Dermis microvascular lymphatic vessel endothelial cell (primary cell): Measurements from ENCODE around the gene SETD4. TPM values are rescaled to one million over a fixed set of nuclear protein-coding genes. Genes with fewer than 3 reads are reported as not detected.
"Not testable (repeated sequence)": the region's sequence is repeated elsewhere in the genome, so short reads cannot be mapped to it uniquely, and the experiment has no call there.

Experiments
- DNase-seq, 2 donors: peaks; one replicate each; pipeline versions ENCODE4 v3.0.0 to v3.0.0-alpha.2; 2010; ENCODE audit warnings: low read depth in 2 of 2
- total RNA-seq: library from RNA; depleted of rRNA; stranded (reverse); fragments of >200 nt; gene quantifications from 2 replicates; pipeline ENCODE4 v1.2.1, GENCODE V29; 2014

The SETD4 gene
- total RNA-seq = 6.2 and 9.1 TPM in 2 replicates

DNA sequence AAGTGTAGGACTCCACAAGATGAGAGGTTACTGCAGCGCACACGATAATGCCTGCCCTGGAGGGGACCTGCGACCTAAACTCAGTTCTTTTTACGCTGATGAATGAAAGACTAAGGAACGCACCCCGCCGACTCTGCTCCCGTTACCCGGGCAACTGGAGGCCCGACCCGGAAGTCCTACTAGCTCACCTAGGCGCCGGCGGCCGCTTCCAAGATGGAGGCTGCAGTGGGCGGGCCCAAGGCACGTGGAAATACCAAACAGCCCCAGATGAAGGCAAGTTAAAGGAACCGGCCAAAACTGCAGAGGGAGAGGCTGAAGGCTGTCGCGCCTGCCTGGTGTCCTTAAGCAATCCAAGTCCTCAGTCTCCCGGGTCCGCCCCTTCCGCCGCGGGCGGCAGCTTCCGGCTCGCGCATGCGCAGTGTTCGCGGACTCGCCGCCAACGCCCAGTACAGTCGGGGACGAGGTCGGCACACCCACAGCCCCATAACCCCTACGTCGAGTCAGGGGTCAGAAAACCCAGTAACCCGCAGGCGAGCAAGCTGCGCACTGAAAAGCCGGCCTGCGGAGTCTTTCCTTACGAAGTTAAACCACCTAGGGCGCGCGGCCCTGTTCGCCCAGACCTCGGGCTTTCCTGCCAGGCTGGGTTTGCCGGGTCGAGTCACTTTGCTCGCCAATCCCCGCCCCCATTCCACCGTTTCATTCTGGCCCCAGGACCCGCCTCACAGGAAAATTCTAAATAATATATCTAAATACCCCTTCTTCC, at the start of gene SETD4:
Gene SETD4 (minus strand): TSS at position 368 of the 763 bp plus-strand sequence. CDS start 1,638 bp downstream, outside the sequence.
- DNase-seq = peak; percentile 69 to 89

DNA sequence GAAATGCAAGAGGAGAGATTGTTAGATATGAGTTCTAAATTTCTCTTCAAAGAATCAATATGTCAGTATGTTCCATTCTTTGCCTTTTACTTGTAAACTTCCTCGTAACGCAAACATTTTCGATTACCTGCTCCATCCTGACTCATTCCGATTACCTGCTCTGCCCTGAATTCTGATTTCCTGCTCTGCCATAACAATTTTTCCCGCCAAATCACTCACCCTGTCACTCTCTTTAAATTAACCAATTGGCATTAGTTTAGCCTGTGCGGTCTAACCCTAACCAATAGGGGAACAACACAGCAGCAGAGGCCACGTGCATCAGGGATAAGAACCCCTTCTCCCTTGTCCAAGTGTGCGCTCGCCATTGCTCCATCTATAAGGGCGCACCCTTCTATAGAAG, 49.5 kb upstream of the SETD4 start:
- no peak for DNase-seq

DNA sequence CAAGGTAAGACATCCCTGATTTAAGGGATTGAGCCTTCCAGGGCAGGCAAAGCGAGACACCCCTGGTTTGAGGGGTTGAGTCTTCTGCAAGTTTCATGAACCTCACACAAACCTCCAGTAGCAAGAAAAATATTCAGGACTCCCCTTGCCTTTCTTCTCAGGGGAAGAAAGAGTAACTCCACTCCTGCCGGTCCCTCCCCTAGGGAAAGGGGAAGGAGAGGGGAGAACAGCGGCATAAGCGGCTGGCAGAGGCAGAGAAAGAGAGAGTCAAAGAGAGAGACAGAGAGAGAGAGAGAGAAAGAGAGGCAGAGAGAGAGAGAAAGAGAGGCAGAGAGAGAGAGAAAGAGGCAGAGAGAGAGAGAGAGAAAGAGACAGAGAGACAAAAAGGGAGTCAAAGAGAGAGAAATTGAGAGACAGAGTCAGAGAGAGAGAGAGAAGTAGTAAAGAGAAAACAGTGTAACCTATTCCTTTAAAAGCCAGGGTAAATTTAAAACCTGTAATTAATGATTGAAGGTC, 45.1 kb upstream of the SETD4 start:
- DNase-seq = no peak

DNA sequence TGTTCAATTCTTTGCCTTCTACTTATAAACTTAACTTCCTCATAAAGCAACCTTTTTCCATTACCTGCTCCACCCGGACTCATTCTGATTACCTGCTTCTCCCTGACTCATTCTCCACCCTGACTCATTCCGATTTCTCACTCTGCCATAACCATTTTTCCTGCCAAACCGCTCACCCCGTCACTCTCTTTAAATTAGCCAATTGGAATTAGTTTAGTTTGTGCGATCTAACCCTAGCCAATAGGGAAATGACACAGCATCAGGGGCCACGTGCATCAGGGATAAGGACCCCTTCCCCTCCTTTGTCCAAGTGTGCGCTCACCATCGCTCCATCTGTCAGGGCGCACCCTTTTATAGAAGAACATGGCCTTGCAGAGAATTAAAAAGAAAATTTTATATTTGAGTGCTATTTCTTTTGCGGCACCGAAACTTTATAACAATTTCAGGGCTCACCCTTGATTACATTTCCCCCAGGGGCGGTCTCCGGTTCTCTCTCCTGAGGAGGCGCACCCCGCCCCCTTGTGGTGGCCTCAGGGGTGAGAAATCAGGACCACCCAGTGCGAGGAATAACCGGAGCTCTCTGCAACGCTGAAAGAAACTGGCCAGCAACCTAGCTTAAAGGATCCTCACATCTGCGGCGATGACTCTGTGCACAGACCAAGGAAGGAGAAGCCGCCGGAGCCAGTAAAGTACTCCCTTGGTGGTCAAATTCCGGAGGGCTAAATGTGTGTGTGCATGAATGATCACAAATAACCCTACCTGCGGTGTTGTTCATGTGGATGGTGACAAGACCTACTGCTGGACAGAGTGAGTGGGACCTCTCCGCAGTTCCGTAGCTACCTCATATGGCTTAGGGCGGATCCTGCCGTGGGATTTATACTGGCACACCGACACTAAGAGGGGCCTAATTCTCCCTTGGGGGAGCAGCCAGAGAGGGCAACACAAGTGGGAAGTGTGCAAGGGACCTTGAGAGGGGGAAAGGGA, 44.3 kb upstream of the SETD4 start:
- DNase-seq = peak in 1 of 2 donors; percentile 49

GRCh38 chr21:36103434-36103833, 43.1 kb upstream of the SETD4 start:
- no peak for DNase-seq

- DNase-seq = no peak
These were observed 40.8 kb upstream of the SETD4 start for GRCh38 chr21:36100971-36101641.

- DNase-seq = not testable (repeated sequence)
These were observed 39.4 kb upstream of the SETD4 start for GRCh38 chr21:36099695-36100211.

DNA sequence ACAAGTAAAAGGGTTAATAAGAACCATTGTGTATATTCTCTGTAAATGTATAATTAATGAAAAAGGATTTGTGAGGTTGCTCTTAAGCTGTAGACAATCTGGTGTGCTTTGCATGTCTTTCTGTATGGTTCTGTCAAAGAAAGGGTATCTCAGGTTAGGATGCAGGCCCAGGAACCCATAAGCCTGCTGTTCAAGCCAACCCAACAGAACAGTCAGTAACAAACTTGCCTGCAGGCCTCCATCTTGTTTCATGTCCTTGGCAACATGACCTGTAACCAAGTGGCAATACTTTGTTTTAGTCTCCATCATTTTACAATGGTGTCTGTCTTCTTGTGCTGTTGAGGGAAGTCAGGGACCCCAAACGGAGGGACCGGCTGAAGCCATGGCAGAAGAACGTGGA, 38.7 kb upstream of the SETD4 start:
- DNase-seq = no peak

GRCh38 chr21:36098182-36098532, 37.8 kb upstream of the SETD4 start:
- no peak for DNase-seq

DNA sequence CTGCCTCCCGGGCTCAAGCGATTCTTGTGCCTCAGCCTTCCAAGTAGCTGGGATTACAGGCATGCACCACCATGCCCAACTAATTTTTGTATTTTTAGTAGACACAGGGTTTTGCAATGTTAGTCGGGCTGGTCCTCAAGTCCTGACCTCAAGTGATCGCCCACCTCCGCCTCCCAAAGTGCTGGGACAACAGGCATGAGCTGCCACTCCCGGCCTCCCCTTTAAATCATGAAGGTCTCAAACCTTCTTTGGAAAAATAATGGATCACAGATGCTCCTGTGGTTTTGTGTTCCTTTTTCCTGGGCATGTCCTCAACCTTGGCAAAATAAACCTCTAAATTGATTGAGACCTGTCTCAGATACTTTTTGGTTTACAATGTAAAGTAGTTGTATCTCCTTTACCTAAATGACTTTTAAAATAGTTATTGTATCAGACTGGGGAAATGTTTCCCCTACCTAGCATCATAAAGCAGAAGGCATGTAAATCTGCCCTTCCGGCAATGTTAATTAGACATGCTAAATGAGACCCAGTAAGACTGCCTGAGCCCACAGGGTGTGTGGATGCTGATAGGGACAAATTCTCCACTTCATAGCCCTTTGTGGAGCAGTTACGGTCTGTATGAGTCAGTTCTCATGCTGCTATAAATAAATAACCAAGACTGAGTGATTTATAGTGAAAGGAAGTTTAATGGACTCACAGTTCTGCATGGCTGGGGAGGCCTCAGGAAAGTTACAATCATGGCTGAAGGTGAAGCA, 37.3 kb upstream of the SETD4 start:
- peak in 1 of 2 donors; percentile 75 for DNase-seq

- no peak for DNase-seq
These were observed 36.3 kb upstream of the SETD4 start for GRCh38 chr21:36096398-36097290.

- no peak for DNase-seq
These were observed 33.2 kb upstream of the SETD4 start for GRCh38 chr21:36093512-36093911.

DNA sequence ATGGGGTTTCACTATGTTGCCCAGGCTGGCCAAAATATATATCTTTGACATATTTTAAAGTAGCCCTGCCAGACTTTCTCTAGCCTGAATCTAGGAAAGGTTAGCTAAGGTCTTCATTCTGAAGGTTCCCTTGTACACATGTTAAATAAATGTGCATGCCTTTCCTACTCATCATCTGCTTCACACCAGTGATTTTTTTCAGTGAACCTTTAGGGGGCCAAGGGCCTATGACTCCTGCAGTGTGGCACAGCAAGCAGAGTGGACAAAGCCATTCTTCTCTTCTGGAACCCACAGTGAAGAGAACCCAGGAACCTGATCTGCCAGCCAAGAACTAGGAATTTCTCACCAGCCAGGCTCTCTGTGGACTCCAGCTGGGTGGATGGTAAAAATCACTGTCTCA, 32.4 kb upstream of the SETD4 start:
- DNase-seq = no peak

DNA sequence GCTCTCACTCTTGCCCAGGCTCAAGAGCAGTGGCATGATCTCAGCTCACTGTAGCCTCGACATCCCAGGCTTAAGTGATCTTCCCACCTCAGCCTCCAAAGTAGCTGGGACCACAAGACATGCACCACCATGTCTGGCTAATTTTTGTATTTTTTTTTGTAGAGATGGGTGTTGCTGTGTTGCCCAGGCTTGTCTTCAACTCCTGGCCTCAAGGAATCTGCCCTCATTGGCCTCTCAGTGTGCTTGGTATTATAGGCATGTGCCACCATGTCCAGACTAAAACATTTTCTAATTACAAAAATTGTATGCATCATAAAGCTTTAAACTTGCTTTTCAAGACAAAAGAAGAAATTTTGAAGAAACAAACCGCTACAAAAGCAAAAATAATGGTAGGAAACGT, 29.6 kb upstream of the SETD4 start:
- DNase-seq = no peak

DNA sequence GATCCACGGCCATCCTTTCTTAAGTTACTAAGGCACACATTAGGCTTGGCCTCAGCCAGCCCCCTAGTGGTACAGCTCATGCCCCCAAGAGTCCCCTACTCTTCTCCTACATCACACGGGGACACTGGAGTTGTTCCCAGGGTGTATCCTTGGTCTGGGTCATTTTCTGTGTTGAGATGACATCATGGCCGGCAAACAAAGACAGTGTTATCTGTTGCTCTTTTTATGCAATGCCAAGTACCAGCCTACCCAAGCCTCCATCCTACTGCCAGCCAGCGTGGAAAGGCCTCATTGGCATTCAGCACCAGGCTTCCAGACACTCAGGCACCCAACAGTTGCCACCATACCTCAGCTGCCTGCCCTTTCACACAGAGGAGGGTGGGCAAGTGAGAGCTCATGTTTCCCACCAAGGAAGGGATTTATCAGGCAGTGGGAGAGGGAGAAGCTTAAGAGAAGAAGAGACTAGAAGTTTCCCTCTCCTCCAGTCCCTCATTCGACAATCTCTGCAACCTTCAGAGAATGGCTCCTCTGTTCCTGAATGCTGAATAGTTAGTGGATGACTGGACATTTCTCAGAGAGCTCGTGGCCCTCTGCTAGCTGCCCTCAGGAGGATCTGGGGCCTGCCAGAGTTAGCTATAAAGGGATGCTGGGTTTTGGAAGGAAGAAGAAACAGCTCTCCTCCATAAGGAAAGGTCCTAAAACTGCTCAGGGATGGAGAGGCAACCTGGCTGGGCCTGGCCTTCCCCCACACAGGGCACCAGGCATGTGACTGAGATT, 27.2 kb upstream of the SETD4 start:
- DNase-seq = no peak

DNA sequence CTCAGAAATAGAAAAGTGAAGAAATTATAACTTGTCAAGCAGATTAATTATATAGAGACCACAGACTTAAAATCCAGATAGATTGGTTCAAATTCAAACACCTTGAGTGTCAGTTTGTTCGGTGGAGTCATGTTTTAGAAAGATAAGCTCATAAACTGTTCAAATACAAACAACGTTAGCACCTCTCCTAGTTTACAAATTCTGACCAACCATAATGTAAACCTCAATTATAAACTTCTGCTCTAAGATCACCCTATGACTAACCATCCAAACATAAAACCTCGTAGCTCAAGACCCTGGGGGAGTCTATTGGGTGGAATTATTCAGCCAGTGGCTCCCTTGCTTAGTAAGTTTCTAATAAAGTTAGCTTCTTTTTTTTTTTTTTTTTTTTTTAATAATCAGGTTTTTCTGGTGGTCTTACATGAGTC, 21.9 kb upstream of the SETD4 start:
- DNase-seq = no peak

GRCh38 chr21:36080386-36080785, 20.1 kb upstream of the SETD4 start:
- no peak for DNase-seq

DNA sequence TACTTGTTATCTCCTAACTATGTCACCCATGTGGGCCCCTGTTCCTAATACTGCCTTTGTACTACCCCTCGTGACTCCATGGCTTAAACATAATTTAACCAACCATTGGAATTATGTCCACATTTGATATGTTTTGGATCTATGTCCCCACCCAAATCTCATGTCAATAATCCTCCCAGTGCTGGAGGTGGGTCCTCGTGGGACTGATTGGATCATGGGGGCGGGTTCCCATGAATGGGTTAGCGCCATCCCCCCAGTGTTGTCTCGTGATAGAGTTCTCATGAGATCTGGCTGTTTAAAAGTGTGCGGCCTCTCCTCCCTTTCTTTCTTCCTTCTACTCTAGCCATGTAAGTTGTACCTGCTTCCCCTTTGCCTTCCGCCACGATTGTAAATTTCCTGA, 19.3 kb upstream of the SETD4 start:
- no peak for DNase-seq
